GM12864 (cell line): ENCODE data around the gene SORCS2.

Source experiments
- DNase-seq: peaks from one replicate; pipeline ENCODE4 v3.0.0-alpha.2; 2011; ENCODE audit warnings: low read depth
- H3K4me3 ChIP-seq: 2 replicates; pipeline ENCODE4 v1.5.1; 2011; ENCODE audit warnings: mild to moderate bottlenecking, low read depth, low read length, control low read depth
- CTCF ChIP-seq: IDR thresholded peaks from 2 replicates; pipeline ENCODE4 v1.5.1; 2011; ENCODE audit warnings: low read depth, mild to moderate bottlenecking, moderate library complexity, low read length, control low read depth, inconsistent platforms; ENCODE audit errors: missing control alignments

Gene SORCS2

GRCh38 chr4:7755561-7755960, 563.2 kb downstream of the SORCS2 start:
- H3K4me3 ChIP-seq = no peak overlapping the region
- DNase-seq = no peak
- no peak for TF ChIP-seq CTCF

DNA sequence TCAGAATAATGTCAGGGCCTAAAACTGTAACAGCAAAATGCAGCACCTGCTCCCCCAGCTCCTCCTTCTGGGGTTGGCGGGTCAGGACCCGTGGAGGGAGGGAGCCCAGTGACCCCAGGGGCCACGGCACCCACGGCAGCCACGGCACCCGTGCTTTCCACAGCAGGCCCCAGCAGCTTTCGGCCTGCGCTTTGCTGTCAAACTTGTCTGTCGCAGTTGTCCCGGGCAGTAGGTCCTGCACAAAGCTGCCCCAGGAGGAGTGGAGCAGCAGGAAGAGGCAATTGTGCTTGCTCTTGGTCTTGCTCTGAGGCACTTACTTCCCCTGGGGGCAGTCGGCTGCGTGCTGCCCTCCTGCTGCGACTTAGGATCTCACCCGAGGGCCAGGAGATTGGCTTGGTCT, 563.7 kb downstream of the SORCS2 start:
- no peak for TF ChIP-seq CTCF
- H3K4me3 ChIP-seq = no peak overlapping the region
- no peak for DNase-seq

DNA sequence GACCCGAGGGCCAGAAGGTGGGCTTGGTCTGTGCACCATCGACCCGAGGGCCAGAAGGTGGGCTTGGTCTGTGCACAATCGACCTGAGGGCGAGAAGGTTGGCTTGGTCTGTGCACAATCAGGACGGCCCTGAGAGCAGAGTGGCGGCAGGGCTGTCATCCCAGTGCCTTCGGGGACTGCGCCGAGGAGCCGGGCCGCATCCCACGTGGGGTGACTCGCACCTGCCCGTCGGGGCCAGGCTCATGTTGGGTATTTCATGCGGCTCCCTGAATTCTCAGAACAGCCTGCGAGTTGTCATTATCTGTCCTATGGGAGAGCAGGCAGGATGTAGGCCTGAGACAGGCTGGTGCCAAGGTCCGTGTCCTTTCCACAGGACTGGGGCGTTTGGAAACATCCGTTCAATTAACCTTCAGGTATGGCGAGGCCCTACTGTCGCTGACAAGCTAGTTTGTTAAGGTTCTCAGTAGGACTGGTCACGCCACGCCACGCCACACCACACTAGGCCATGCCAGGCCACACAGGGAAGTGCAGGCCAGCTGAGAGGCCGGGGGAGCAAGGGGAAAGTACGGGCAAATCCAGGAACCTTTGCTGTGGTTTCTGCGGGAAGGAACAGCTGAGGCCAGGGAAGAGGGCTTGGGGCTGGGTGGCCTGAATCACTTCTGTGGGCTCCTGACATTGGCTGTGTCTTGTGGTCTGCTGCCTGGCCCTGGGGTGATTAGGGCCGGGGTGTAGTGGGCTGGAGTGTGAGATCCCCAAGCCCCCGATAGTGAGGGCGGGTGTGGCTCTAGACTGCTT, 564.4 kb downstream of the SORCS2 start:
- no peak for TF ChIP-seq CTCF

DNA sequence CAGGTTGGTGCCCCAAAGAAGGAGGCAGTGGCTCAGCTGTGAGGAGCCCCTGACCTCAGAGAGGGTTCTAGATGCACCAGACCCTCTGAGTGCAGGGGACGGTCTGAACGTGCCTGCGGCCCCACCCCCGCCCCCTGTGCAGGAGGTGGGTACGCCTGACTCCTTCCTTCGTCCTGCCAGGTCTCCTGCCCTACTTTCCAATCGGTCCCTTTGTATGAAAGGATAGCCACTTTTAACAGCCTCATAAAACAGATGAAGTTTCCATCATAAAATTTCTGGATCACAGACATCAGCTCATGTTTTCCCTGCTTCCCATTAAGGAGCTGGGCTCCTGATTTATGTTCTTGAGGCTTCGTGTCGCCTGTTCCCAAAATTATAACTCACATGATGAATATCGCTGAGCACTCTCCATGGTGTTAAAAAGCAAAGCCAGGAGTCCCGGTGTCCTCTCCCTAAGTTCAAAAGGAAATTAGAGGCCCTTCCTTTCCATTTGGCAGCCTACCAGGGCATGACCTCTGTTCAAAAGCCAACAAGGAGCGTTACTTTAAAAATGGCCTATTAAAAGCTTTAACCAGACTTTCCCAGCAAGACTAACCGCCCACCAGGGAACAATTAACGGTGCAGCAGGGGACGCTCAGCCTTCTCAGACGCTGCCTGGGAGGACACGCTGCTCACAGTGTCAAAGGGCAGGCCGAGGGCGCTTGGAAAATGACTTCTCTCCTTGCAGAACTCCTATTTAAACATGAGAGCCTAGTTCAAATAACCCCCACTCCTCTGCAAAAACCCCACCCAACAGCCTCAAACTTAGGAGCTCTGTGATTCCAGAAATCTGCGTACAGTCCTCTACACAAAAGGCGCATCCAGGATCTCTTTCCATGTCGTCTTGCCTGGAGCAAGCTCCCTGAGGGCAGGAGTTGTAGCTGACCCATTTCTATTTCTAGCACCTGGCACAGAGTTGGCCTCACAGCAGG, 565.4 kb downstream of the SORCS2 start:
- TF ChIP-seq CTCF = no peak
- DNase-seq = no peak
- H3K4me3 ChIP-seq = no peak overlapping the region

More for the DNA sequence above, 564.4 kb downstream of the SORCS2 start:
- DNase-seq = no peak
- no peak overlapping the region for H3K4me3 ChIP-seq

DNA sequence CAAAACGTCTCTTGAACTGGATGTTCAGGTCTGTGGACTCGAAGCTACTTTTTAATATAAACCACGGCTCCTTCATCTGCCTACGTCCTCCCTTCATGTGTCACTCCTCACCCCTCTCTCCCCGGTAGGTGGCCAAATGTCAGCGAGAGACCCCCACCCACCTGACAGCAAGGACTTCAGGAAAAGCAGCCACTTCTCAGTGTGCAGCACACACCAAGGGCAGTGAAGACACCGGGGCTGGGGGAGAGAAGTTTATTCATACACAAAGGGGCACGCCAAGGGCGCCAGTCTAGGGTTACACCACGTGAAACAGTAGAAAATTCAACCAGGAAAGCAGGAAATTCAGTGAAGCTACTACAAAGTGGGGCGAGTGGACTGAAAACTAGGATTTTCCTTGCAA, 566.1 kb downstream of the SORCS2 start:
- no peak overlapping the region for H3K4me3 ChIP-seq
- no peak for TF ChIP-seq CTCF
- no peak for DNase-seq

GRCh38 chr4:7759216-7759615, 566.9 kb downstream of the SORCS2 start:
- peak overlapping the region; percentile 1; the same call in 1 of the 2 replicates for H3K4me3 ChIP-seq
- peak; percentile 58 for DNase-seq
- TF ChIP-seq CTCF = no peak
